H1 (cell line): ENCODE data around the gene PDHX. TPM values are rescaled to one million over a fixed set of nuclear protein-coding genes. Genes with fewer than 3 reads are reported as not detected.

ENCODE experiments used
- CBX5 ChIP-seq: fragments of 300-800, 300-1000 bp; sonication (generic); IDR thresholded peaks from 2 replicates; pipeline ENCODE4 v1.7.1; 2016; ENCODE audit warnings: antibody characterized with exemption, low read length, low read depth
- CEBPB ChIP-seq: IDR thresholded peaks from 2 replicates; pipeline ENCODE4 v1.6.1; 2012; ENCODE audit warnings: low read depth, low read length
- CHD1 ChIP-seq: IDR thresholded peaks from 2 replicates; pipeline ENCODE4 v1.6.1; 2012; ENCODE audit warnings: low read depth, low read length, improper control_type of control experiment
- CTBP2 ChIP-seq: IDR thresholded peaks from 2 replicates; pipeline ENCODE4 v1.7.0; 2011; ENCODE audit warnings: borderline replicate concordance, mild to moderate bottlenecking, moderate library complexity, mixed read lengths, low read length; ENCODE audit not compliant: insufficient read depth, insufficient read length
- HDAC2 ChIP-seq, 2 experiments: fragments of 300-600 bp in 1 of 2; sonication (generic) in 1 of 2; IDR thresholded peaks; 2 replicates each; pipeline ENCODE4 v1.6.1; 2011 to 2012; ENCODE audit warnings: low read depth in 2 of 2, low read length in 2 of 2, mild to moderate bottlenecking in 2 of 2, moderate library complexity in 2 of 2, borderline replicate concordance in 1 of 2, inconsistent platforms in 1 of 2
- KDM5A ChIP-seq: fragments of 200-600 bp; IDR thresholded peaks from 2 replicates; pipeline ENCODE4 v1.7.1; 2012; ENCODE audit warnings: mild to moderate bottlenecking, low read length, inconsistent platforms, mixed read lengths
- MAFK ChIP-seq: IDR thresholded peaks from 2 replicates; pipeline ENCODE4 v1.6.1; 2012; ENCODE audit warnings: low read depth, mild to moderate bottlenecking, improper control_type of control experiment, low read length
- POLR2AphosphoS5 ChIP-seq: IDR thresholded peaks from 2 replicates; pipeline ENCODE4 v1.6.1; 2011; ENCODE audit warnings: low read depth, low read length
- SP2 ChIP-seq: IDR thresholded peaks from 2 replicates; pipeline ENCODE4 v1.6.1; 2012; ENCODE audit warnings: mild to moderate bottlenecking, low read length, inconsistent platforms
- polyA plus RNA-seq, 7 experiments: library from polyadenylated mRNA; depleted of rRNA in 3 of 7; stranded (reverse) in 5 of 7; unstranded in 2 of 7; fragments of >200 nt in 5 of 7; fragments of 200-250 nt in 2 of 7; gene quantifications; 1 replicate in 5 of 7; 2 replicates in 1 of 7; 4 replicates in 1 of 7; pipeline versions ENCODE4 v1.2.1 to v1.2.3, GENCODE V29; 2011 to 2013; ENCODE audit warnings: missing spikeins in 2 of 7, mixed read lengths in 2 of 7
- total RNA-seq: library from RNA; stranded (reverse); fragmentation: NEBNext Ultra II Directional; extraction: Animal tissue kit (Norgen Biotek cat#: 25700); gene quantifications from 2 replicates; pipeline ENCODE4 v1.2.1, GENCODE V29; 2021
- TF ChIP-seq, protein P1 (sequence below): fragments of 300-600 bp; sonication (generic); IDR thresholded peaks from 2 replicates; pipeline ENCODE4 v1.7.1; 2012; ENCODE audit warnings: low read length, moderate library complexity, mild to moderate bottlenecking, inconsistent platforms; ENCODE audit not compliant: insufficient replicate concordance

Gene PDHX
- total and polyA plus RNA-seq, 2 of the 8 experiments (the other 6 are each of a cell fraction or from before 2014, with no cell fraction given) = 12.4 to 51.9 TPM

DNA sequence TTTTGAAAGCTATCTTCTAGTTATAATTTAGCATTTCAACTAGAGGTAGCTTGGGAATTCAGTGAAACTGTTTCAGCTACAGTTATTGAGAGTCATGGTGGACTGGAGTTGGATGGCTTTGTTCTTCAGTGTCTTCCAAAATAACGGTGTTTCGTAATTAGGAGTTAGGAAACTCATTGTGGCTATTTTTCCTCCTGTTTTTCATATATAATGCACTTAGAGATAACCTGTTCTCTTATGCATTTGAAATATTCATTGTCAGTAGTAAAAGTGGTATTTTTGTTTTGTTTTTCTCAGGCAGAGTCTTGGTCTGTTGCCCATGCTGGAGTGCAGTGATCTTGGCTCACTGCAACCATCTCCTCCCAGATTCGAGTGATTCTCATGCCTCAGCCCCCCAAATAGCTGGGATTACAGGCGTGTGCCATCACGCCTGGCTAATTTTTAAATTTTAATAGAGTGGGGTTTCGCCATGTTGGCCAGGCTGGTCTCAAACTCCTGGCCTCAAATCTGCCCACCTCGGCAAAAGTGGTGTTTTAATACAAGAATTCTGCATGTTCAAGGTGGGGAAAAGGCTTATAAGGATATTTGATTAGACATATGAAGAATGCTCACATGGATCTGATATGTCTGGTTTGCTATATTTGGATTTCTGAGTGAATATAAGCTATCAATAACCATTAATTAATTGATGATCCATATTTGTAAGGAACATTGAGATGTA lies 12.7 kb downstream of the PDHX start (continued):
- TF ChIP-seq, protein P1, sequence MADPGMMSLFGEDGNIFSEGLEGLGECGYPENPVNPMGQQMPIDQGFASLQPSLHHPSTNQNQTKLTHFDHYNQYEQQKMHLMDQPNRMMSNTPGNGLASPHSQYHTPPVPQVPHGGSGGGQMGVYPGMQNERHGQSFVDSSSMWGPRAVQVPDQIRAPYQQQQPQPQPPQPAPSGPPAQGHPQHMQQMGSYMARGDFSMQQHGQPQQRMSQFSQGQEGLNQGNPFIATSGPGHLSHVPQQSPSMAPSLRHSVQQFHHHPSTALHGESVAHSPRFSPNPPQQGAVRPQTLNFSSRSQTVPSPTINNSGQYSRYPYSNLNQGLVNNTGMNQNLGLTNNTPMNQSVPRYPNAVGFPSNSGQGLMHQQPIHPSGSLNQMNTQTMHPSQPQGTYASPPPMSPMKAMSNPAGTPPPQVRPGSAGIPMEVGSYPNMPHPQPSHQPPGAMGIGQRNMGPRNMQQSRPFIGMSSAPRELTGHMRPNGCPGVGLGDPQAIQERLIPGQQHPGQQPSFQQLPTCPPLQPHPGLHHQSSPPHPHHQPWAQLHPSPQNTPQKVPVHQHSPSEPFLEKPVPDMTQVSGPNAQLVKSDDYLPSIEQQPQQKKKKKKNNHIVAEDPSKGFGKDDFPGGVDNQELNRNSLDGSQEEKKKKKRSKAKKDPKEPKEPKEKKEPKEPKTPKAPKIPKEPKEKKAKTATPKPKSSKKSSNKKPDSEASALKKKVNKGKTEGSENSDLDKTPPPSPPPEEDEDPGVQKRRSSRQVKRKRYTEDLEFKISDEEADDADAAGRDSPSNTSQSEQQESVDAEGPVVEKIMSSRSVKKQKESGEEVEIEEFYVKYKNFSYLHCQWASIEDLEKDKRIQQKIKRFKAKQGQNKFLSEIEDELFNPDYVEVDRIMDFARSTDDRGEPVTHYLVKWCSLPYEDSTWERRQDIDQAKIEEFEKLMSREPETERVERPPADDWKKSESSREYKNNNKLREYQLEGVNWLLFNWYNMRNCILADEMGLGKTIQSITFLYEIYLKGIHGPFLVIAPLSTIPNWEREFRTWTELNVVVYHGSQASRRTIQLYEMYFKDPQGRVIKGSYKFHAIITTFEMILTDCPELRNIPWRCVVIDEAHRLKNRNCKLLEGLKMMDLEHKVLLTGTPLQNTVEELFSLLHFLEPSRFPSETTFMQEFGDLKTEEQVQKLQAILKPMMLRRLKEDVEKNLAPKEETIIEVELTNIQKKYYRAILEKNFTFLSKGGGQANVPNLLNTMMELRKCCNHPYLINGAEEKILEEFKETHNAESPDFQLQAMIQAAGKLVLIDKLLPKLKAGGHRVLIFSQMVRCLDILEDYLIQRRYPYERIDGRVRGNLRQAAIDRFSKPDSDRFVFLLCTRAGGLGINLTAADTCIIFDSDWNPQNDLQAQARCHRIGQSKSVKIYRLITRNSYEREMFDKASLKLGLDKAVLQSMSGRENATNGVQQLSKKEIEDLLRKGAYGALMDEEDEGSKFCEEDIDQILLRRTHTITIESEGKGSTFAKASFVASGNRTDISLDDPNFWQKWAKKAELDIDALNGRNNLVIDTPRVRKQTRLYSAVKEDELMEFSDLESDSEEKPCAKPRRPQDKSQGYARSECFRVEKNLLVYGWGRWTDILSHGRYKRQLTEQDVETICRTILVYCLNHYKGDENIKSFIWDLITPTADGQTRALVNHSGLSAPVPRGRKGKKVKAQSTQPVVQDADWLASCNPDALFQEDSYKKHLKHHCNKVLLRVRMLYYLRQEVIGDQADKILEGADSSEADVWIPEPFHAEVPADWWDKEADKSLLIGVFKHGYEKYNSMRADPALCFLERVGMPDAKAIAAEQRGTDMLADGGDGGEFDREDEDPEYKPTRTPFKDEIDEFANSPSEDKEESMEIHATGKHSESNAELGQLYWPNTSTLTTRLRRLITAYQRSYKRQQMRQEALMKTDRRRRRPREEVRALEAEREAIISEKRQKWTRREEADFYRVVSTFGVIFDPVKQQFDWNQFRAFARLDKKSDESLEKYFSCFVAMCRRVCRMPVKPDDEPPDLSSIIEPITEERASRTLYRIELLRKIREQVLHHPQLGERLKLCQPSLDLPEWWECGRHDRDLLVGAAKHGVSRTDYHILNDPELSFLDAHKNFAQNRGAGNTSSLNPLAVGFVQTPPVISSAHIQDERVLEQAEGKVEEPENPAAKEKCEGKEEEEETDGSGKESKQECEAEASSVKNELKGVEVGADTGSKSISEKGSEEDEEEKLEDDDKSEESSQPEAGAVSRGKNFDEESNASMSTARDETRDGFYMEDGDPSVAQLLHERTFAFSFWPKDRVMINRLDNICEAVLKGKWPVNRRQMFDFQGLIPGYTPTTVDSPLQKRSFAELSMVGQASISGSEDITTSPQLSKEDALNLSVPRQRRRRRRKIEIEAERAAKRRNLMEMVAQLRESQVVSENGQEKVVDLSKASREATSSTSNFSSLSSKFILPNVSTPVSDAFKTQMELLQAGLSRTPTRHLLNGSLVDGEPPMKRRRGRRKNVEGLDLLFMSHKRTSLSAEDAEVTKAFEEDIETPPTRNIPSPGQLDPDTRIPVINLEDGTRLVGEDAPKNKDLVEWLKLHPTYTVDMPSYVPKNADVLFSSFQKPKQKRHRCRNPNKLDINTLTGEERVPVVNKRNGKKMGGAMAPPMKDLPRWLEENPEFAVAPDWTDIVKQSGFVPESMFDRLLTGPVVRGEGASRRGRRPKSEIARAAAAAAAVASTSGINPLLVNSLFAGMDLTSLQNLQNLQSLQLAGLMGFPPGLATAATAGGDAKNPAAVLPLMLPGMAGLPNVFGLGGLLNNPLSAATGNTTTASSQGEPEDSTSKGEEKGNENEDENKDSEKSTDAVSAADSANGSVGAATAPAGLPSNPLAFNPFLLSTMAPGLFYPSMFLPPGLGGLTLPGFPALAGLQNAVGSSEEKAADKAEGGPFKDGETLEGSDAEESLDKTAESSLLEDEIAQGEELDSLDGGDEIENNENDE = no peak
- TF ChIP-seq CEBPB (no peak), CBX5 (no peak), KDM5A (no peak), HDAC2 (IDR thresholded peaks at IDR 0.05; ENCODE audit: borderline replicate concordance in 1 of 2, low read depth in 2 of 2, low read length in 2 of 2) (no peak), SP2 (no peak), CHD1 (no peak), CTBP2 (no peak), MAFK (no peak), POLR2AphosphoS5 (no peak)
